Sigmoid colon (tissue), 7 donors: Measurements from ENCODE around the gene LEKR1. TPM values are rescaled to one million over a fixed set of nuclear protein-coding genes. Genes with fewer than 3 reads are reported as not detected.
"Not testable (repeated sequence)": the region's sequence is repeated elsewhere in the genome, so short reads cannot be mapped to it uniquely, and the experiment has no call there.

Source experiments
- DNase-seq: peaks from one replicate; pipeline ENCODE4 v3.0.0-alpha.2; 2019
- H3K27ac ChIP-seq, 4 donors: fragments of 200-600 bp; sonication (generic); one replicate each; pipeline ENCODE4 v1.5.1; 2016 to 2019; ENCODE audit warnings: mild to moderate bottlenecking in 1 of 4
- H3K27me3 ChIP-seq, 3 donors: fragments of 200-600 bp; sonication (generic); one replicate each; pipeline ENCODE4 v1.5.1; 2019; ENCODE audit warnings: mild to moderate bottlenecking in 1 of 3
- H3K36me3 ChIP-seq, 4 donors: fragments of 200-600 bp; sonication (generic); one replicate each; pipeline ENCODE4 v1.5.1; 2016 to 2019
- H3K4me1 ChIP-seq, 4 donors: fragments of 200-600 bp; sonication (generic); one replicate each; pipeline ENCODE4 v1.5.1; 2017 to 2019
- H3K4me3 ChIP-seq, 4 donors: fragments of 200-600 bp; sonication (generic); one replicate each; pipeline ENCODE4 v1.5.1; 2017 to 2019; ENCODE audit warnings: mild to moderate bottlenecking in 2 of 4, moderate library complexity in 1 of 4
- H3K9me3 ChIP-seq, 4 donors: fragments of 200-600 bp in 3 of 4; sonication (generic) in 3 of 4; one replicate each; pipeline versions ENCODE4 v1.5.1 to v1.6.1; 2013 to 2019
- EP300 ChIP-seq, 4 donors: sonication (generic); formaldehyde crosslinking; IDR thresholded peaks; one replicate each; pipeline ENCODE4 v1.6.1; 2017; ENCODE audit warnings: antibody characterized with exemption in 4 of 4
- POLR2A ChIP-seq, 2 donors: fragments of 450-650 bp; IDR thresholded peaks; one replicate each; pipeline ENCODE4 v1.6.1; 2016; ENCODE audit warnings: antibody characterized with exemption in 2 of 2, mild to moderate bottlenecking in 2 of 2, moderate library complexity in 2 of 2
- POLR2AphosphoS5 ChIP-seq, 4 donors: sonication (generic); formaldehyde crosslinking; IDR thresholded peaks; one replicate each; pipeline ENCODE4 v1.6.1; 2017; ENCODE audit warnings: antibody characterized with exemption in 4 of 4
- WGBS, 2 donors: extraction: QIAGEN DNeasy Blood & Tissue Kit; methylation state at CpG; one replicate each; pipeline ENCODE4 v1.1.7; 2013; 5-methylcytosine and 5-hydroxymethylcytosine counted together
- intact Hi-C: fragments of 100-400 bp; cut with DNase I; formaldehyde crosslinking; loops from one replicate; pipeline ENCODE4 v1.15.1; 2023
- polyA plus RNA-seq, 3 donors: library from polyadenylated mRNA; stranded (reverse); fragments of 200-250 nt; gene quantifications; one replicate each; pipeline ENCODE4 v1.2.3, GENCODE V29; 2013
- total RNA-seq, 4 donors: library from RNA; depleted of rRNA; stranded (reverse); fragments of >200 nt; gene quantifications; one replicate each; pipeline ENCODE4 v1.1.0, GENCODE V29; 2016
- TF ChIP-seq, protein P1 (sequence below), 4 experiments: fragments of 450-650 bp in 3 of 4; fragments of 200-600 bp in 1 of 4; IDR thresholded peaks; one replicate each; pipeline ENCODE4 v1.5.1; 2016 to 2019; ENCODE audit warnings: antibody characterized with exemption in 4 of 4, mild to moderate bottlenecking in 3 of 4, moderate library complexity in 2 of 4
- donor health status: healthy with polysubstance abuse.
- donor health status: Bipolar disorder and iron deficiency.
- donor health status: healthy.

The LEKR1 gene
- total and polyA plus RNA-seq, 7 donors = 0.36 to 1.7 (median 0.70) TPM; not detected in 1

DNA sequence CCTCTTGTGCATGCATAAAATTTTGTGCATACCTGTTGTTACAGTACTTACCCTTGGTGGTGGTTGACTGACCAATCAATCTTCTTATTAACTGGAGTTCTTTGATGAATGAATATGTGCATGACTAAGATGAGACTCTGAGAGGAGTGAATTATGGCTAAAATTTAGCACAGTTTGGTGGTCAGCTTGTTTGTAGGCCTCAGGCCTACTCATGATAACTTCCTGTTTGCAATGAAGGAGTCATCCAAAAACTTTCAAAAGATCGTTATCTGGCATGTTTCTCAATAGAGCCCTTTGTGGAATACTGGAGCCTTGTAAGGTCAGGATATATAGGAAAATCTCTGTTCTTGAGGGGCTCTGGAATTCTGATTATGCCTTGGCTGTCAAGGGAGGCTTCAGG is 66.5 kb downstream of the LEKR1 start:
- no peak for DNase-seq
- TF ChIP-seq POLR2AphosphoS5 (IDR thresholded peaks at IDR 0.05) (no peak), EP300 (IDR thresholded peaks at IDR 0.05) (no peak), POLR2A (IDR thresholded peaks at IDR 0.05) (no peak)
- TF ChIP-seq, protein P1, sequence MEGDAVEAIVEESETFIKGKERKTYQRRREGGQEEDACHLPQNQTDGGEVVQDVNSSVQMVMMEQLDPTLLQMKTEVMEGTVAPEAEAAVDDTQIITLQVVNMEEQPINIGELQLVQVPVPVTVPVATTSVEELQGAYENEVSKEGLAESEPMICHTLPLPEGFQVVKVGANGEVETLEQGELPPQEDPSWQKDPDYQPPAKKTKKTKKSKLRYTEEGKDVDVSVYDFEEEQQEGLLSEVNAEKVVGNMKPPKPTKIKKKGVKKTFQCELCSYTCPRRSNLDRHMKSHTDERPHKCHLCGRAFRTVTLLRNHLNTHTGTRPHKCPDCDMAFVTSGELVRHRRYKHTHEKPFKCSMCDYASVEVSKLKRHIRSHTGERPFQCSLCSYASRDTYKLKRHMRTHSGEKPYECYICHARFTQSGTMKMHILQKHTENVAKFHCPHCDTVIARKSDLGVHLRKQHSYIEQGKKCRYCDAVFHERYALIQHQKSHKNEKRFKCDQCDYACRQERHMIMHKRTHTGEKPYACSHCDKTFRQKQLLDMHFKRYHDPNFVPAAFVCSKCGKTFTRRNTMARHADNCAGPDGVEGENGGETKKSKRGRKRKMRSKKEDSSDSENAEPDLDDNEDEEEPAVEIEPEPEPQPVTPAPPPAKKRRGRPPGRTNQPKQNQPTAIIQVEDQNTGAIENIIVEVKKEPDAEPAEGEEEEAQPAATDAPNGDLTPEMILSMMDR (IDR thresholded peaks at IDR 0.05) = no peak
- Histone ChIP-seq H3K36me3 (no peaks in the 10 kb centered on the region), H3K4me3 (no peak overlapping the region), H3K4me1 (peaks cover 0 to 17% (median 7%) of the 10 kb centered on the region in 4 donors), H3K27me3 (no peaks in the 10 kb centered on the region), H3K9me3 (no peaks in the 10 kb centered on the region), H3K27ac (no peak overlapping the region)
- 86 to 88% methylated on average over 1 of the region's 1 CpG for WGBS, 2 donors
- intact Hi-C loops = no loop called here

DNA sequence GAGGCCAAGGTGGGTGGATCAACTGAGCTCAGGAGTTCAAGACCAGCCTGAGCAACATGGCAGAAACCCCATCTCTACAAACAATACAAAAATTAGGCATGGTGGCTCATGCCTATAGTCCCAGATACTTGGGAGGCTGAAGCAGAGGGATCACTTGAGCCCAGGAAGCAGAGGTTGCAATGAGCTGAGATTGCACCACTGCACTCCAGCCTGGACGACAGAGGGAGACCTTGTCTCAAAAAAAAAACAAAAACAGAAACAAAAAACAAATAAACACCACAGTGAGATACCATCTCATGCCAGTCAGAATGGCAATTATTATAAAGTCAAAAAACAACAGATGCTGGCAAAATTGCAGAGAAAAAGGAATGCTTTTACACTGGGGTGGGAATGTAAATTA is 69.2 kb downstream of the LEKR1 start:
- H3K27me3 ChIP-seq, H3K36me3 ChIP-seq, H3K4me3 ChIP-seq, H3K27ac ChIP-seq, H3K9me3 ChIP-seq, H3K4me1 ChIP-seq, intact Hi-C loops, DNase-seq: not testable (repeated sequence)
- WGBS, 2 donors = 86 to 90% methylated on average over 1 of the region's 1 CpG

DNA sequence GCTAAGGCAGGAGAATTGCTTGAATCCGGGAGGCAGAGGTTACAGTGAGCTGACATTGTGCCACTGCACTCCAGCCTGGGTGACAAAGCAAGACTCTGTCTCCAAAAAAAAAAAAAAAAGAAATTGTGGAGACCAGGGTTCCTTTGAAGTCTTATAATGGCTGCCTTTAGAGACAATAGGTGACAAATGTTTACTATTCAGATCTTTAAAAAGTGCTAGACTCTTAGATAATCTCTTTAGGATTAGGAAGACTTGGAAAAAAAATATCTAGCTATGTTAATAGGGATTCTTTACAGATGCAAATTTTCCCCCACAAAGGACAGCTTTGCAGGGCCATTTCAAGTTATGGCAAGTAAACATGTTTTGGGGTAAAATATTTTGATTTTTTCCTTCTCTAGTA is 71.7 kb downstream of the LEKR1 start:
- intact Hi-C loops, H3K27ac ChIP-seq, H3K4me1 ChIP-seq, H3K9me3 ChIP-seq, H3K4me3 ChIP-seq, H3K36me3 ChIP-seq, H3K27me3 ChIP-seq, DNase-seq: not testable (repeated sequence)
- WGBS, 2 donors = 86 to 97% methylated on average over 1 of the region's 1 CpG

DNA sequence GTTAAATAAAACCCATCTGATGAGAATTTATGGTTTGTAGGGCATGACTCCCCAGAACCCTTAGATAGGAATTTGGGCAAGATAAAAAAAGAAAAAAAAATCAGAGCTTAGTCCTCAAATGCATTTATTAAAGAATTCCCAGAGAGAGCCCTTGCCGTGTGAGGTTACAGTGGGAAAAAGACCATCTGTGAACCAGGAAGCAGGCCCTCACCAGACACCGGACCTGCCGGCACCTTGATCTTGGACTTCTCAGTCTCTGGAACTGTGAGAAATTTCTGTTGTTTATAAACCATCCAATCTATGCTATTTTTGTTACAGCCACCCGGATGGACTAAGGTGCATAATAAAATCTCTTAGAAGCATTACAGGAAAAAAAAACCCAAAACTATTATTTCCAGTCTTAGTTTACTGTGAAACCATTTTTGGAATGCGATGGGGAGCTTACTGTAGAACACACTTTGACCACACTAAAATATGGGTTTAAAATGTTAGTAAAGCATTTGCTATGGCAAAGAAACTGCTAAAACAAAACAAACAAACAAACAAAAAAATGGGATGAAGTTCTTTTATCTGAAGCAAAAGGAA is 72.2 kb downstream of the LEKR1 start:
- DNase-seq = no peak
- Histone ChIP-seq H3K4me1 (no peaks in the 10 kb centered on the region), H3K27me3 (no peaks in the 10 kb centered on the region), H3K36me3 (no peaks in the 10 kb centered on the region), H3K27ac (no peak overlapping the region), H3K9me3 (no peaks in the 10 kb centered on the region), H3K4me3 (no peak overlapping the region)
- WGBS, 2 donors = 84 to 89% methylated on average over 5 of the region's 5 CpGs
- intact Hi-C loops = no loop called here
- TF ChIP-seq, protein P1 (IDR thresholded peaks at IDR 0.05) = no peak
- no peak for TF ChIP-seq EP300 (IDR thresholded peaks at IDR 0.05)
- no peak for TF ChIP-seq POLR2A (IDR thresholded peaks at IDR 0.05)
- TF ChIP-seq POLR2AphosphoS5 (IDR thresholded peaks at IDR 0.05) = no peak

DNA sequence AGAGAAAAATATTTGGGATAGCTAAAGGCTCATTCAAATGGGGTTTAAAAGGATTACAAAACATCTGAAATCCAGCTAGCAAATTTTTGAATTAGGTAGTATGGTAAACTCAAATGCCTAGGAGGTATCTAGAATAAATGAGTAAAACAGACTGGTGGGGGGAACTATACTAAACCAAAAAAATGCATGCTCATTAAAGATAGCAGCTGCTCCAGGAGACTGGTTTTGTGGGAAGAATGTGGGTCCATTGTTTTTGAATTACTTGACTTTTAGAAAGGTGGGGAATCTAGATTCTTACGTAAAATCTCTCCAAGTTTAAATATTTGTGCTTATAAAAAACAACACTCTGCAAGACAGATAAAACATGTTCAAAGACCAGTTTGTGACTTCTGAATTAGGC is 73.8 kb downstream of the LEKR1 start:
- no peak overlapping the region for H3K4me3 ChIP-seq
- 83 to 84% methylated on average over 1 of the region's 1 CpG for WGBS, 2 donors
- no peaks in the 10 kb centered on the region for H3K4me1 ChIP-seq
- intact Hi-C loops = no loop called here
- H3K27me3 ChIP-seq = no peaks in the 10 kb centered on the region
- no peak overlapping the region for H3K27ac ChIP-seq
- TF ChIP-seq POLR2AphosphoS5 (IDR thresholded peaks at IDR 0.05) (no peak), EP300 (IDR thresholded peaks at IDR 0.05) (no peak), POLR2A (IDR thresholded peaks at IDR 0.05) (no peak)
- TF ChIP-seq, protein P1 (IDR thresholded peaks at IDR 0.05) = no peak
- no peak for DNase-seq
- no peaks in the 10 kb centered on the region for H3K36me3 ChIP-seq
- no peaks in the 10 kb centered on the region for H3K9me3 ChIP-seq

DNA sequence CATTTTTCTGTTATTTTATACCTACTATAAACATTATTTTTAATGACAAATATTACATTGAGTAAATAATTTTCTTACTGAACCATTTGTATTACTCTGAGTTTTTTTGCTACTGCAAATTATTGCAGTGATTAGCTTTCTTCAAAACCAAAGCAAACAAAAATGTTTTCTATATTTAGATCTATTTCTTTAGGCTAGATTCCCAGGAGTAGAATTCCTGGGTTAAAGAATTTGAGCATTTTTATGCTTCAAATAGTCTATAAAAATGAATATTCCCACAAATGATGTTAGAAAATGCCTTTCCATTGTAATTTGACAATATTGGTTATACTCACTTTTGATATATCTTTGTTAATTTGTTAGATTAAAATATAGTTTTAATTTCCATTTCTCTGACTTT is 76.8 kb downstream of the LEKR1 start:
- no peaks in the 10 kb centered on the region for H3K36me3 ChIP-seq
- H3K27ac ChIP-seq = no peak overlapping the region
- no peak overlapping the region for H3K4me3 ChIP-seq
- H3K27me3 ChIP-seq = no peaks in the 10 kb centered on the region
- DNase-seq = no peak
- no peaks in the 10 kb centered on the region for H3K9me3 ChIP-seq
- intact Hi-C loops = no loop called here
- H3K4me1 ChIP-seq = no peaks in the 10 kb centered on the region
- TF ChIP-seq, protein P1 (IDR thresholded peaks at IDR 0.05) = no peak
